Measurements from ENCODE around the gene ZBTB16. TPM values are rescaled to one million over a fixed set of nuclear protein-coding genes. Genes with fewer than 3 reads are reported as not detected.

ZBTB16 gene
- polyA plus RNA-seq, 1 donor from 2014 or later, result 9.7 TPM

GRCh38 chr11:114155116-114155515 lies 95.6 kb downstream of the ZBTB16 start:
- H3K9me3 Mint-ChIP-seq, result peaks cover 0 to 1% (median 0%) of the 10 kb centered on the region in 3 donors
- H3K27me3 Mint-ChIP-seq, result no peaks in the 10 kb centered on the region
- no peaks in the 10 kb centered on the region for H3K36me3 Mint-ChIP-seq
- H3K4me3 Mint-ChIP-seq, result no peak overlapping the region
- H3K4me1 Mint-ChIP-seq, result peaks cover 11 to 22% (median 15%) of the 10 kb centered on the region in 3 donors
- H3K27ac Mint-ChIP-seq, result peak overlapping the region in 1 of 3 donors; percentile 50

- H3K9me3 Mint-ChIP-seq, result peaks cover 0 to 1% (median 0%) of the 10 kb centered on the region in 3 donors
- peaks cover 18 to 31% (median 20%) of the 10 kb centered on the region in 3 donors for H3K4me1 Mint-ChIP-seq
- no peak overlapping the region for H3K4me3 Mint-ChIP-seq
- H3K27me3 Mint-ChIP-seq, result no peaks in the 10 kb centered on the region
- H3K36me3 Mint-ChIP-seq, result no peaks in the 10 kb centered on the region
- H3K27ac Mint-ChIP-seq, result no peak overlapping the region
Measured at GRCh38 chr11:114156131-114156581, 96.6 kb downstream of the ZBTB16 start.

- Mint-ChIP-seq H3K27ac (no peak overlapping the region), H3K9me3 (peaks cover 0 to 1% (median 0%) of the 10 kb centered on the region in 3 donors), H3K36me3 (no peaks in the 10 kb centered on the region), H3K4me1 (peaks cover 20 to 36% (median 23%) of the 10 kb centered on the region in 3 donors), H3K27me3 (no peaks in the 10 kb centered on the region), H3K4me3 (no peak overlapping the region)
Measured at GRCh38 chr11:114156782-114157181, 97.3 kb downstream of the ZBTB16 start.

- Mint-ChIP-seq H3K36me3 (no peaks in the 10 kb centered on the region), H3K4me3 (peak overlapping the region in 2 of 4 donors; percentile 53 to 80), H3K4me1 (peaks cover 20 to 36% (median 23%) of the 10 kb centered on the region in 3 donors), H3K9me3 (peaks cover 0 to 1% (median 0%) of the 10 kb centered on the region in 3 donors), H3K27ac (peak overlapping the region in 2 of 3 donors; percentile 41 to 78), H3K27me3 (no peaks in the 10 kb centered on the region)
Measured at GRCh38 chr11:114157476-114158050, 98.1 kb downstream of the ZBTB16 start.

GRCh38 chr11:114158421-114158820 lies 98.9 kb downstream of the ZBTB16 start:
- peaks cover 0 to 1% (median 0%) of the 10 kb centered on the region in 3 donors for H3K9me3 Mint-ChIP-seq
- no peaks in the 10 kb centered on the region for H3K27me3 Mint-ChIP-seq
- H3K27ac Mint-ChIP-seq, result peak overlapping the region in 2 of 3 donors; percentile 41 to 73
- H3K36me3 Mint-ChIP-seq, result no peaks in the 10 kb centered on the region
- peak overlapping the region in 1 of 4 donors; percentile 80 for H3K4me3 Mint-ChIP-seq
- H3K4me1 Mint-ChIP-seq, result peaks cover 22 to 37% (median 23%) of the 10 kb centered on the region in 3 donors

- no peaks in the 10 kb centered on the region for H3K27me3 Mint-ChIP-seq
- peak overlapping the region in 2 of 4 donors; percentile 55 to 92 for H3K4me3 Mint-ChIP-seq
- H3K9me3 Mint-ChIP-seq, result peaks cover 0 to 1% (median 0%) of the 10 kb centered on the region in 3 donors
- H3K36me3 Mint-ChIP-seq, result no peaks in the 10 kb centered on the region
- peaks cover 22 to 37% (median 25%) of the 10 kb centered on the region in 3 donors for H3K4me1 Mint-ChIP-seq
- peak overlapping the region; percentile 46 to 98 (median 89) for H3K27ac Mint-ChIP-seq
Measured at GRCh38 chr11:114158886-114159285, 99.4 kb downstream of the ZBTB16 start.

GRCh38 chr11:114159320-114159719 lies 99.8 kb downstream of the ZBTB16 start:
- H3K4me1 Mint-ChIP-seq, result peaks cover 22 to 37% (median 28%) of the 10 kb centered on the region in 3 donors
- H3K9me3 Mint-ChIP-seq, result peaks cover 0 to 1% (median 0%) of the 10 kb centered on the region in 3 donors
- peak overlapping the region; percentile 89 to 98 (median 96) for H3K27ac Mint-ChIP-seq
- peak overlapping the region in 3 of 4 donors; percentile 55 to 92 (median 88) for H3K4me3 Mint-ChIP-seq
- no peaks in the 10 kb centered on the region for H3K27me3 Mint-ChIP-seq
- no peaks in the 10 kb centered on the region for H3K36me3 Mint-ChIP-seq

- Mint-ChIP-seq H3K36me3 (no peaks in the 10 kb centered on the region), H3K9me3 (peaks cover 0 to 1% (median 0%) of the 10 kb centered on the region in 3 donors), H3K4me3 (peak overlapping the region; percentile 55 to 92 (median 76)), H3K27ac (peak overlapping the region; percentile 89 to 98 (median 96)), H3K27me3 (peaks cover 3% of the 10 kb centered on the region), H3K4me1 (peaks cover 20 to 39% (median 29%) of the 10 kb centered on the region in 3 donors)
Measured at GRCh38 chr11:114159802-114160632, 100.5 kb downstream of the ZBTB16 start.

GRCh38 chr11:114160894-114161293 lies 101.4 kb downstream of the ZBTB16 start:
- Mint-ChIP-seq H3K4me1 (peaks cover 20 to 36% (median 34%) of the 10 kb centered on the region in 3 donors), H3K9me3 (peaks cover 0 to 1% (median 0%) of the 10 kb centered on the region in 3 donors), H3K36me3 (no peaks in the 10 kb centered on the region)

GRCh38 chr11:114161486-114162250 lies 102.2 kb downstream of the ZBTB16 start:
- Mint-ChIP-seq H3K36me3 (peaks cover 2% of the 10 kb centered on the region), H3K4me1 (peaks cover 22 to 40% (median 35%) of the 10 kb centered on the region in 3 donors), H3K9me3 (peaks cover 0 to 1% (median 0%) of the 10 kb centered on the region in 3 donors), H3K4me3 (peak overlapping the region in 2 of 4 donors; percentile 9 to 52), H3K27me3 (peaks cover 3% of the 10 kb centered on the region), H3K27ac (peak overlapping the region in 1 of 3 donors; percentile 66)

More at GRCh38 chr11:114160894-114161293, 101.4 kb downstream of the ZBTB16 start:
- H3K27me3 Mint-ChIP-seq, result peaks cover 3% of the 10 kb centered on the region
- peak overlapping the region in 1 of 4 donors; percentile 92 for H3K4me3 Mint-ChIP-seq
- peak overlapping the region in 2 of 3 donors; percentile 89 to 96 for H3K27ac Mint-ChIP-seq

GRCh38 chr11:114162719-114163123 lies 103.2 kb downstream of the ZBTB16 start:
- H3K27ac Mint-ChIP-seq, result peak overlapping the region in 1 of 3 donors; percentile 77
- peaks cover 25 to 47% (median 43%) of the 10 kb centered on the region in 3 donors for H3K4me1 Mint-ChIP-seq
- H3K27me3 Mint-ChIP-seq, result peaks cover 3% of the 10 kb centered on the region

GRCh38 chr11:114163229-114163631 lies 103.7 kb downstream of the ZBTB16 start:
- Mint-ChIP-seq H3K9me3 (no peaks in the 10 kb centered on the region), H3K36me3 (peaks cover 4% of the 10 kb centered on the region), H3K4me1 (peaks cover 24 to 51% (median 48%) of the 10 kb centered on the region in 3 donors), H3K4me3 (peak overlapping the region in 1 of 4 donors; percentile 74), H3K27ac (peak overlapping the region in 1 of 3 donors; percentile 77), H3K27me3 (peaks cover 3% of the 10 kb centered on the region)

More at GRCh38 chr11:114162719-114163123, 103.2 kb downstream of the ZBTB16 start:
- peaks cover 0 to 1% (median 0%) of the 10 kb centered on the region in 3 donors for H3K9me3 Mint-ChIP-seq
- H3K4me3 Mint-ChIP-seq, result peak overlapping the region in 1 of 4 donors; percentile 59
- peaks cover 4% of the 10 kb centered on the region for H3K36me3 Mint-ChIP-seq

GRCh38 chr11:114163830-114164401 lies 104.4 kb downstream of the ZBTB16 start:
- Mint-ChIP-seq H3K27ac (peak overlapping the region in 1 of 3 donors; percentile 77), H3K27me3 (peaks cover 3% of the 10 kb centered on the region), H3K36me3 (peaks cover 4% of the 10 kb centered on the region), H3K9me3 (no peaks in the 10 kb centered on the region), H3K4me3 (no peak overlapping the region), H3K4me1 (peaks cover 30 to 54% (median 53%) of the 10 kb centered on the region in 3 donors)

GRCh38 chr11:114164546-114164945 lies 105.0 kb downstream of the ZBTB16 start:
- Mint-ChIP-seq H3K36me3 (peaks cover 4% of the 10 kb centered on the region), H3K4me1 (peaks cover 24 to 55% (median 48%) of the 10 kb centered on the region in 3 donors), H3K4me3 (no peak overlapping the region), H3K9me3 (no peaks in the 10 kb centered on the region), H3K27me3 (peaks cover 8% of the 10 kb centered on the region), H3K27ac (no peak overlapping the region)

Measured in IgD-negative memory B cell (primary cell).